Liver (tissue), 9 donors: ENCODE measurements around the gene PDGFA. TPM values are rescaled to one million over a fixed set of nuclear protein-coding genes. Genes with fewer than 3 reads are reported as not detected.
A peak's percentile ranks its signal among the peaks of the same experiment; 100 is the strongest.

Experiments
- DNase-seq: peaks from one replicate; pipeline ENCODE4 v3.0.0-alpha.2; 2017; ENCODE audit warnings: low spot score
- H3K27ac ChIP-seq, 2 donors: one replicate each; pipeline ENCODE4 v1.7.0; 2013; ENCODE audit warnings: inconsistent platforms in 2 of 2, low read length in 2 of 2, control low read depth in 1 of 2, low read depth in 1 of 2, mild to moderate bottlenecking in 1 of 2
- H3K27me3 ChIP-seq, 4 donors: one replicate each; pipeline versions ENCODE4 v1.6.1 to v1.7.0; 2013; ENCODE audit warnings: low read length in 3 of 4, inconsistent platforms in 1 of 4, mild to moderate bottlenecking in 1 of 4, moderate library complexity in 1 of 4; ENCODE audit not compliant: control insufficient read depth in 4 of 4, insufficient read depth in 4 of 4
- H3K36me3 ChIP-seq, 4 donors: one replicate each; pipeline versions ENCODE4 v1.6.1 to v1.7.0; 2013; ENCODE audit warnings: low read length in 3 of 4, mild to moderate bottlenecking in 3 of 4, low read depth in 1 of 4, moderate library complexity in 1 of 4; ENCODE audit not compliant: control insufficient read depth in 4 of 4, insufficient read depth in 3 of 4
- H3K4me1 ChIP-seq, 4 donors: one replicate each; pipeline versions ENCODE4 v1.6.1 to v1.7.0; 2013; ENCODE audit warnings: low read length in 3 of 4, mild to moderate bottlenecking in 3 of 4, moderate library complexity in 1 of 4; ENCODE audit not compliant: control insufficient read depth in 4 of 4, insufficient read depth in 4 of 4
- H3K4me3 ChIP-seq, 3 donors: one replicate each; pipeline versions ENCODE4 v1.6.1 to v1.7.0; 2013; ENCODE audit warnings: low read length in 3 of 3, control low read depth in 1 of 3, low read depth in 1 of 3, mild to moderate bottlenecking in 1 of 3
- H3K9ac ChIP-seq, 2 donors: one replicate each; pipeline ENCODE4 v1.7.0; 2013; ENCODE audit warnings: low read length in 2 of 2, mild to moderate bottlenecking in 2 of 2, moderate library complexity in 2 of 2, control low read depth in 1 of 2, low read depth in 1 of 2
- H3K9me3 ChIP-seq, 4 donors: one replicate each; pipeline versions ENCODE4 v1.6.1 to v1.7.0; 2013; ENCODE audit warnings: low read length in 3 of 4; ENCODE audit not compliant: control insufficient read depth in 4 of 4
- EGR1 ChIP-seq, 2 donors: IDR thresholded peaks; 2 replicates each; pipeline ENCODE4 v1.6.1; 2016 to 2018; ENCODE audit warnings: antibody characterized with exemption in 2 of 2, low read depth in 2 of 2
- FOXA1 ChIP-seq: IDR thresholded peaks from 2 replicates; pipeline ENCODE4 v1.6.1; 2016; ENCODE audit warnings: antibody characterized with exemption
- FOXA2 ChIP-seq: IDR thresholded peaks from 2 replicates; pipeline ENCODE4 v1.6.1; 2016; ENCODE audit warnings: antibody characterized with exemption
- GABPA ChIP-seq, 2 donors: IDR thresholded peaks in 1 of 2; conservative IDR thresholded peaks in 1 of 2; 2 replicates each; pipeline ENCODE4 v1.6.1; 2016; ENCODE audit warnings: antibody characterized with exemption in 2 of 2, mild to moderate bottlenecking in 1 of 2, moderate library complexity in 1 of 2
- HNF4A ChIP-seq, 2 donors: conservative IDR thresholded peaks; 2 replicates each; pipeline ENCODE4 v1.6.1; 2016; ENCODE audit warnings: antibody characterized with exemption in 2 of 2, mild to moderate bottlenecking in 2 of 2
- HNF4G ChIP-seq: IDR thresholded peaks from 2 replicates; pipeline ENCODE4 v1.6.1; 2016; ENCODE audit warnings: antibody characterized with exemption
- JUND ChIP-seq, 2 donors: IDR thresholded peaks; 2 replicates each; pipeline ENCODE4 v1.6.1; 2016; ENCODE audit warnings: antibody characterized with exemption in 2 of 2
- NR2F2 ChIP-seq: IDR thresholded peaks from 2 replicates; pipeline ENCODE4 v1.6.1; 2016; ENCODE audit warnings: antibody characterized with exemption
- RAD21 ChIP-seq, 2 donors: IDR thresholded peaks; 2 replicates each; pipeline ENCODE4 v1.6.1; 2016; ENCODE audit warnings: antibody characterized with exemption in 2 of 2, mild to moderate bottlenecking in 2 of 2
- RXRA ChIP-seq, 2 donors: IDR thresholded peaks; 2 replicates each; pipeline ENCODE4 v1.6.1; 2017 to 2018; ENCODE audit warnings: antibody characterized with exemption in 2 of 2, mild to moderate bottlenecking in 1 of 2
- SP1 ChIP-seq: IDR thresholded peaks from 2 replicates; pipeline ENCODE4 v1.6.1; 2018; ENCODE audit warnings: antibody characterized with exemption, mild to moderate bottlenecking
- TAF1 ChIP-seq: conservative IDR thresholded peaks from 2 replicates; pipeline ENCODE4 v1.6.1; 2016; ENCODE audit warnings: antibody characterized with exemption, mild to moderate bottlenecking
- YY1 ChIP-seq: IDR thresholded peaks from 2 replicates; pipeline ENCODE4 v1.6.1; 2016; ENCODE audit warnings: antibody characterized with exemption, mild to moderate bottlenecking
- WGBS: extraction: QIAGEN DNeasy Blood & Tissue Kit; methylation state at CpG from one replicate; pipeline ENCODE4 v1.1.7; 2013; 5-methylcytosine and 5-hydroxymethylcytosine counted together
- polyA plus RNA-seq, 2 donors: library from polyadenylated mRNA; stranded (reverse) in 1 of 2; unstranded in 1 of 2; fragments of 200-250 nt in 1 of 2; fragments of >200 nt in 1 of 2; fragmentation: Nextera tagmentation in 1 of 2; extraction: Ambion mirVana in 1 of 2; gene quantifications; one replicate each; pipeline versions ENCODE4 v1.2.1 to v1.2.3, GENCODE V29; 2013 to 2015
- total RNA-seq, 2 donors: library from RNA; depleted of rRNA; stranded (reverse); fragments of >200 nt; gene quantifications; one replicate each; pipeline ENCODE4 v1.2.3, GENCODE V29; 2014
- TF ChIP-seq, protein P1 (sequence below): IDR thresholded peaks from 2 replicates; pipeline ENCODE4 v1.6.1; 2016; ENCODE audit warnings: antibody characterized with exemption, mild to moderate bottlenecking
- TF ChIP-seq, protein P2 (sequence below): IDR thresholded peaks from 2 replicates; pipeline ENCODE4 v1.6.1; 2016; ENCODE audit warnings: antibody characterized with exemption
- TF ChIP-seq, protein P3 (sequence below): IDR thresholded peaks from 2 replicates; pipeline ENCODE4 v1.6.1; 2016; ENCODE audit warnings: antibody characterized with exemption
- TF ChIP-seq, protein P4 (sequence below): fragments of 150-350 bp; IDR thresholded peaks from 2 replicates; pipeline ENCODE4 v1.5.1; 2017; ENCODE audit warnings: improper control_type of control experiment, low read depth, low read length; ENCODE audit not compliant: missing input control
- TF ChIP-seq, protein P5 (sequence below): IDR thresholded peaks from 2 replicates; pipeline ENCODE4 v1.6.1; 2016; ENCODE audit warnings: antibody characterized with exemption
- donor health status: healthy.
- donor health status: healthy.
- donor health status: healthy.
- donor health status: healthy.
- donor health status: healthy.

Gene PDGFA
- total and polyA plus RNA-seq, 4 donors, result 1.4 to 5.1 (median 2.0) TPM

DNA sequence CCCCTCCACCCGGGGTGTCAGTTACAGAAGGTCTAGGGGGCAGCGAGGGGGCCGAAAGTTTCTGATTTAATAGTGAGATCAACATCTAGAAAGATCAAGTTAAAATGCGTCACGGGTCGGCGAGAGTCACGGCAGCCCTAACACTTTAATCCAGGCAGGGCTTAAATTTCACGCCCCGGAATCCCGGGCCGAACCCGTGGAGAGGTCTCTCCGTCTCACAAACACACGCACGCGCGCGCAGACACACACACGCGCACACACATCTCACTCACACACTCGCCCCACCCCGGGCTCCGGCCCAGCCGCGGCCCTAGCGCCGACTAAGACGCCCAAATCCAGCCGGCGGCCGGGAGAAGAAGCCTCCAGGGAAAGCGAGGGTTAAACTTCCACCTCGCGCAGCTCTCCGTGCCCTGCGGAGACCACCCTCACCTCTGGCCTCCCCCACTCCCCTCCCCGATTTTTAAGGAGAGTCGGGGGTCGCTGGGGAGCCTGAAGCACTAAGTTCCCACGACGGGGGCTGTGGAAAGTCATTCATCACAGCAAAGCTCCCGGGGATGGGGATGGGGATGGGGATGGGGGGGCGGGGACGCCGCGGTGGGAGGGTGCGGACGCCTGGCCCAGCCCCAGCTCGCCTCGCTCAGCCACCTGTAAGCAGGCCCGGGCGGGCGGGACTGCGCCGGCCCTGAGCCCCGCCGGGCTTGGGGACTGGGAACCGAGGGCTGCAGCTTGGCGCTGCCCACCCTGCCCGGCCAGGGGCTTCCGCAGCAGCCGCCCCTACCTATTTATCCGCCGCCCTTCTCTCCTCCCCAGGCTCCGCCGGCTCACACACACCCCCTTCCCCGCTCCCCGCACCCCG is 1.6 kb downstream of the PDGFA start:
- Histone ChIP-seq H3K4me1 (peaks cover 9 to 37% (median 20%) of the 10 kb centered on the region in 4 donors), H3K27me3 (peaks cover 0 to 3% (median 0%) of the 10 kb centered on the region in 4 donors), H3K9me3 (no peaks in the 10 kb centered on the region), H3K36me3 (no peaks in the 10 kb centered on the region), H3K4me3 (peak overlapping the region in 2 of 3 donors; percentile 52 to 68), H3K27ac (peak overlapping the region; percentile 81 to 82), H3K9ac (peak overlapping the region in 1 of 2 donors; percentile 66)
- no peak for DNase-seq
- TF ChIP-seq, protein P1, sequence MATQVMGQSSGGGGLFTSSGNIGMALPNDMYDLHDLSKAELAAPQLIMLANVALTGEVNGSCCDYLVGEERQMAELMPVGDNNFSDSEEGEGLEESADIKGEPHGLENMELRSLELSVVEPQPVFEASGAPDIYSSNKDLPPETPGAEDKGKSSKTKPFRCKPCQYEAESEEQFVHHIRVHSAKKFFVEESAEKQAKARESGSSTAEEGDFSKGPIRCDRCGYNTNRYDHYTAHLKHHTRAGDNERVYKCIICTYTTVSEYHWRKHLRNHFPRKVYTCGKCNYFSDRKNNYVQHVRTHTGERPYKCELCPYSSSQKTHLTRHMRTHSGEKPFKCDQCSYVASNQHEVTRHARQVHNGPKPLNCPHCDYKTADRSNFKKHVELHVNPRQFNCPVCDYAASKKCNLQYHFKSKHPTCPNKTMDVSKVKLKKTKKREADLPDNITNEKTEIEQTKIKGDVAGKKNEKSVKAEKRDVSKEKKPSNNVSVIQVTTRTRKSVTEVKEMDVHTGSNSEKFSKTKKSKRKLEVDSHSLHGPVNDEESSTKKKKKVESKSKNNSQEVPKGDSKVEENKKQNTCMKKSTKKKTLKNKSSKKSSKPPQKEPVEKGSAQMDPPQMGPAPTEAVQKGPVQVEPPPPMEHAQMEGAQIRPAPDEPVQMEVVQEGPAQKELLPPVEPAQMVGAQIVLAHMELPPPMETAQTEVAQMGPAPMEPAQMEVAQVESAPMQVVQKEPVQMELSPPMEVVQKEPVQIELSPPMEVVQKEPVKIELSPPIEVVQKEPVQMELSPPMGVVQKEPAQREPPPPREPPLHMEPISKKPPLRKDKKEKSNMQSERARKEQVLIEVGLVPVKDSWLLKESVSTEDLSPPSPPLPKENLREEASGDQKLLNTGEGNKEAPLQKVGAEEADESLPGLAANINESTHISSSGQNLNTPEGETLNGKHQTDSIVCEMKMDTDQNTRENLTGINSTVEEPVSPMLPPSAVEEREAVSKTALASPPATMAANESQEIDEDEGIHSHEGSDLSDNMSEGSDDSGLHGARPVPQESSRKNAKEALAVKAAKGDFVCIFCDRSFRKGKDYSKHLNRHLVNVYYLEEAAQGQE, result no peak
- TF ChIP-seq NR2F2 (no peak), FOXA1 (no peak), EGR1 (IDR thresholded peaks at IDR 0.05; ENCODE audit: low read depth in 2 of 2) (no peak), RXRA (IDR thresholded peaks at IDR 0.05) (no peak), GABPA (IDR thresholded peaks at IDR 0.05 in 1 of 2, conservative IDR thresholded peaks at IDR 0.05 in 1 of 2) (no peak), HNF4G (no peak), YY1 (no peak)
- TF ChIP-seq, protein P2, sequence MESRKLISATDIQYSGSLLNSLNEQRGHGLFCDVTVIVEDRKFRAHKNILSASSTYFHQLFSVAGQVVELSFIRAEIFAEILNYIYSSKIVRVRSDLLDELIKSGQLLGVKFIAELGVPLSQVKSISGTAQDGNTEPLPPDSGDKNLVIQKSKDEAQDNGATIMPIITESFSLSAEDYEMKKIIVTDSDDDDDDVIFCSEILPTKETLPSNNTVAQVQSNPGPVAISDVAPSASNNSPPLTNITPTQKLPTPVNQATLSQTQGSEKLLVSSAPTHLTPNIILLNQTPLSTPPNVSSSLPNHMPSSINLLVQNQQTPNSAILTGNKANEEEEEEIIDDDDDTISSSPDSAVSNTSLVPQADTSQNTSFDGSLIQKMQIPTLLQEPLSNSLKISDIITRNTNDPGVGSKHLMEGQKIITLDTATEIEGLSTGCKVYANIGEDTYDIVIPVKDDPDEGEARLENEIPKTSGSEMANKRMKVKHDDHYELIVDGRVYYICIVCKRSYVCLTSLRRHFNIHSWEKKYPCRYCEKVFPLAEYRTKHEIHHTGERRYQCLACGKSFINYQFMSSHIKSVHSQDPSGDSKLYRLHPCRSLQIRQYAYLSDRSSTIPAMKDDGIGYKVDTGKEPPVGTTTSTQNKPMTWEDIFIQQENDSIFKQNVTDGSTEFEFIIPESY, result no peak
- TF ChIP-seq, protein P3, sequence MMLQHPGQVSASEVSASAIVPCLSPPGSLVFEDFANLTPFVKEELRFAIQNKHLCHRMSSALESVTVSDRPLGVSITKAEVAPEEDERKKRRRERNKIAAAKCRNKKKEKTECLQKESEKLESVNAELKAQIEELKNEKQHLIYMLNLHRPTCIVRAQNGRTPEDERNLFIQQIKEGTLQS, result no peak
- 1% methylated on average over 70 of the region's 70 CpGs for WGBS

DNA sequence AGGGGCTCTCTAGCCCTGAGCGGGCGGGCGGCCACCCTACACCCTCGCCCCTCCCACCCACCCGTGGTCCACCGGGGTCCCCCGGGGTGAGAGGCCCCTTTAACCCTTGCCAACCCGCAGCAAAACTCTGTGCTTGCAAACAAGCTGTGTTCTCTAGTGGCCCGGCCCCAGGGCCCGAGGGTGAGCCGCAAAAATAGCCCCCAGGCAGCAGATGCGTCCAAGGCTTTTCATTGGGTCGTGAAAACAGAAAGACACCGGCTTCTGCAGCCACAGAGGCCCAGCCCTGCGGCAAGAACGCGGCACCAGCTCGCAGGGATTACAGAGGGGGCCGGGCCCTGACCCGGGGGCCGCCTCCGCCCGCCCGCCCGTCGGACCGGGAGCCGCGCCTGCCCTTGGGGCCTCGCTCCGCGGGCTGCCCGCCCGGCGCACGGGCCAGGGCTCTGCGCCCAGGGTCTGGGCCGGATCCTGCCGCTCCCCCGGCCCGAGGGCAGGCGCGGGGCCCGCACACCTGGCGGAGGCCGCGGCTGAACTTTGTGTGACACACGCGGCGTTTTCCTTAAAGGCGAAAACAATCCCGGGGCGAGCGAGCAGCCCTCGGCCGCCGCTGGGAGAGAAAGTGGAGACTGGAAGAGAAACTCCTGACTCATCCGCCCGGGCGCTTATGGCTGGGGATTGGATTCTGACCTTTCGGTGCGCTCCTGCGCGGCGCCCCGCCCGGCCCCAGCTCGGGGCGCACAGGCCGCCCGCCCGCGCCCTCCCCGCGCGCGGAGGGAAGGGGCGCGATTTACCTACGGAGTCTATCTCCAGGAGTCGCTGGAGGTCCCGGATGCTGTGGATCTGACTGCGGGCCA is 2.8 kb downstream of the PDGFA start:
- WGBS, result 8% methylated on average over 83 of the region's 83 CpGs
- Histone ChIP-seq H3K4me3 (peak overlapping the region in 1 of 3 donors; percentile 68), H3K27ac (peak overlapping the region; percentile 29 to 64), H3K4me1 (peaks cover 5 to 30% (median 14%) of the 10 kb centered on the region in 4 donors), H3K9me3 (no peaks in the 10 kb centered on the region), H3K27me3 (peaks cover 0 to 3% (median 0%) of the 10 kb centered on the region in 4 donors), H3K36me3 (no peaks in the 10 kb centered on the region), H3K9ac (no peak overlapping the region)
- no peak for DNase-seq
- no peak for TF ChIP-seq HNF4A (conservative IDR thresholded peaks at IDR 0.05)
- no peak for TF ChIP-seq SP1
- no peak for TF ChIP-seq GABPA (IDR thresholded peaks at IDR 0.05 in 1 of 2, conservative IDR thresholded peaks at IDR 0.05 in 1 of 2)
- TF ChIP-seq, protein P4, sequence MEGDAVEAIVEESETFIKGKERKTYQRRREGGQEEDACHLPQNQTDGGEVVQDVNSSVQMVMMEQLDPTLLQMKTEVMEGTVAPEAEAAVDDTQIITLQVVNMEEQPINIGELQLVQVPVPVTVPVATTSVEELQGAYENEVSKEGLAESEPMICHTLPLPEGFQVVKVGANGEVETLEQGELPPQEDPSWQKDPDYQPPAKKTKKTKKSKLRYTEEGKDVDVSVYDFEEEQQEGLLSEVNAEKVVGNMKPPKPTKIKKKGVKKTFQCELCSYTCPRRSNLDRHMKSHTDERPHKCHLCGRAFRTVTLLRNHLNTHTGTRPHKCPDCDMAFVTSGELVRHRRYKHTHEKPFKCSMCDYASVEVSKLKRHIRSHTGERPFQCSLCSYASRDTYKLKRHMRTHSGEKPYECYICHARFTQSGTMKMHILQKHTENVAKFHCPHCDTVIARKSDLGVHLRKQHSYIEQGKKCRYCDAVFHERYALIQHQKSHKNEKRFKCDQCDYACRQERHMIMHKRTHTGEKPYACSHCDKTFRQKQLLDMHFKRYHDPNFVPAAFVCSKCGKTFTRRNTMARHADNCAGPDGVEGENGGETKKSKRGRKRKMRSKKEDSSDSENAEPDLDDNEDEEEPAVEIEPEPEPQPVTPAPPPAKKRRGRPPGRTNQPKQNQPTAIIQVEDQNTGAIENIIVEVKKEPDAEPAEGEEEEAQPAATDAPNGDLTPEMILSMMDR, result no peak
- no peak for TF ChIP-seq NR2F2
- no peak for TF ChIP-seq YY1
- no peak for TF ChIP-seq JUND (IDR thresholded peaks at IDR 0.05)
- no peak for TF ChIP-seq EGR1 (IDR thresholded peaks at IDR 0.05; ENCODE audit: low read depth in 2 of 2)
- TF ChIP-seq TAF1, result no peak
- TF ChIP-seq RAD21 (IDR thresholded peaks at IDR 0.05), result no peak
- TF ChIP-seq, protein P2, result no peak
- no peak for TF ChIP-seq FOXA2
- TF ChIP-seq, protein P3, result no peak
- TF ChIP-seq RXRA (IDR thresholded peaks at IDR 0.05), result no peak
- no peak for TF ChIP-seq HNF4G
- TF ChIP-seq FOXA1, result no peak
- TF ChIP-seq, protein P5, sequence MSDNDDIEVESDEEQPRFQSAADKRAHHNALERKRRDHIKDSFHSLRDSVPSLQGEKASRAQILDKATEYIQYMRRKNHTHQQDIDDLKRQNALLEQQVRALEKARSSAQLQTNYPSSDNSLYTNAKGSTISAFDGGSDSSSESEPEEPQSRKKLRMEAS, result no peak
